K562 (cell line): ENCODE data around the gene MYH15. TPM values are rescaled to one million over a fixed set of nuclear protein-coding genes. Genes with fewer than 3 reads are reported as not detected.

Experiments used
- ATAC-seq: fragments of 200-7000 bp; cut with Tn5 transposase; 3 replicates; pipeline ENCODE4 v1.9.1; 2020; ENCODE audit warnings: moderate library complexity
- BruUV-seq: library from RNA; stranded (reverse); fragments of 400-500 nt; replicated peaks from 2 replicates; lab custom pipeline; 2021; lab: Mats Ljungman, UMichigan
- CTCF ChIA-PET: fragments of 300-600 bp; formaldehyde crosslinking; extraction: SDS; loops from one replicate; lab custom pipeline; 2021; ENCODE audit warnings: low intra/inter-chr PET ratio; lab: Yijun Ruan, JAX
- POLR2A ChIA-PET: fragments of 300-600, 350-650 bp; sonication (Branson Sonifier 250); formaldehyde crosslinking; extraction: SDS; loops from one replicate; lab custom pipeline; 2021; ENCODE audit warnings: antibody characterized with exemption, inconsistent platforms; lab: Yijun Ruan, JAX
- DNase-seq, 4 experiments: peaks; one replicate each; pipeline versions ENCODE4 v3.0.0 to v3.0.0-alpha.2; 2011 to 2018; ENCODE audit warnings: low spot score in 3 of 4, mixed read lengths in 3 of 4; ENCODE audit errors: extremely low read depth in 1 of 4
- FAIRE-seq: peaks from 2 replicates; lab custom pipeline; 2011; peaks lifted over from hg19 to GRCh38; lab: Jason Lieb, UNC
- H2AFZ ChIP-seq: 2 replicates; pipeline ENCODE4 v1.6.0; 2011; ENCODE audit warnings: low read depth, low read length, control low read depth, inconsistent platforms
- H3K27ac ChIP-seq: fragments of 200-600 bp; 3 replicates; pipeline ENCODE4 v1.8.0; 2011; ENCODE audit warnings: low read depth, mild to moderate bottlenecking, control low read depth, inconsistent platforms, low read length, moderate library complexity, mixed read lengths; ENCODE audit errors: extremely low read depth
- H3K27me3 ChIP-seq, 2 experiments: fragments of 300-600 bp in 1 of 2; 2 replicates in 1 of 2; 3 replicates in 1 of 2; pipeline versions ENCODE4 v1.6.0 to v1.8.0; 2011; ENCODE audit warnings: inconsistent platforms in 2 of 2, low read length in 2 of 2, mild to moderate bottlenecking in 1 of 2, mixed read lengths in 1 of 2, moderate library complexity in 1 of 2; ENCODE audit not compliant: control insufficient read depth in 2 of 2, insufficient read depth in 2 of 2
- H3K36me3 ChIP-seq: fragments of 300-600 bp; 3 replicates; pipeline ENCODE4 v1.8.0; 2011; ENCODE audit warnings: mild to moderate bottlenecking, low read length, inconsistent platforms; ENCODE audit not compliant: control insufficient read depth, insufficient read depth
- H3K4me1 ChIP-seq, 2 experiments: fragments of 200-600 bp in 1 of 2; replicated peaks in 1 of 2; 2 replicates in 1 of 2; 3 replicates in 1 of 2; pipeline versions ENCODE4 v1.5.1 to v1.8.0; 2011; ENCODE audit warnings: inconsistent platforms in 2 of 2, low read length in 2 of 2, mild to moderate bottlenecking in 1 of 2, mixed read lengths in 1 of 2, moderate library complexity in 1 of 2; ENCODE audit not compliant: control insufficient read depth in 2 of 2, insufficient read depth in 2 of 2
- H3K4me2 ChIP-seq: 2 replicates; pipeline ENCODE4 v1.6.1; 2011; ENCODE audit warnings: low read length, control low read depth, inconsistent platforms, mixed read lengths; ENCODE audit not compliant: insufficient read depth
- H3K4me3 ChIP-seq: fragments of 200-600 bp; sonication (generic), shearing (Covaris generic); 2 replicates; pipeline ENCODE4 v1.5.1; 2016; ENCODE audit warnings: control low read depth, inconsistent platforms
- H3K79me2 ChIP-seq: fragments of 200-600 bp; 3 replicates; pipeline ENCODE4 v1.8.0; 2011; ENCODE audit warnings: low read length, inconsistent platforms; ENCODE audit not compliant: control insufficient read depth, insufficient read depth
- H3K9ac ChIP-seq, 2 experiments: 2 replicates each; pipeline versions ENCODE4 v1.6.0 to v1.6.1; 2011; ENCODE audit warnings: low read depth in 2 of 2, low read length in 2 of 2, control low read depth in 1 of 2, inconsistent platforms in 1 of 2, mild to moderate bottlenecking in 1 of 2, mixed read lengths in 1 of 2; ENCODE audit not compliant: insufficient read depth in 1 of 2
- H3K9me1 ChIP-seq: one replicate; pipeline ENCODE4 v1.6.0; 2011; ENCODE audit warnings: inconsistent platforms, mild to moderate bottlenecking, low read length, moderate library complexity; ENCODE audit not compliant: control insufficient read depth, insufficient read depth
- H3K9me3 ChIP-seq: replicated peaks from 2 replicates; pipeline ENCODE4 v1.5.1; 2011; ENCODE audit warnings: low read depth, low read length, inconsistent platforms; ENCODE audit not compliant: control insufficient read depth, insufficient read depth
- H4K20me1 ChIP-seq: replicated peaks from 2 replicates; pipeline ENCODE4 v1.6.1; 2011; ENCODE audit warnings: low read length, inconsistent platforms, mixed read lengths; ENCODE audit not compliant: control insufficient read depth, insufficient read depth
- BRF1 ChIP-seq: IDR thresholded peaks from 3 replicates; pipeline ENCODE4 v1.6.1; 2011; ENCODE audit warnings: borderline replicate concordance, mild to moderate bottlenecking; ENCODE audit not compliant: insufficient read length; ENCODE audit errors: extremely low read depth
- CREB1 ChIP-seq, 2 experiments: sonication (generic) in 1 of 2; formaldehyde crosslinking in 1 of 2; IDR thresholded peaks; 2 replicates each; pipeline versions ENCODE4 v1.6.1 to v1.8.0; 2012 to 2022; ENCODE audit warnings: inconsistent platforms in 1 of 2, mild to moderate bottlenecking in 1 of 2, missing genetic modification reagents in 1 of 2, moderate library complexity in 1 of 2
- CTCF ChIP-seq, 3 experiments: IDR thresholded peaks in 2 of 3; conservative IDR thresholded peaks in 1 of 3; 2 replicates each; pipeline ENCODE4 v1.5.1; 2011 to 2012; ENCODE audit warnings: low read length in 3 of 3, mild to moderate bottlenecking in 3 of 3, control low read depth in 2 of 3, improper control_type of control experiment in 1 of 3, inconsistent platforms in 1 of 3, low read depth in 1 of 3, mixed read lengths in 1 of 3, moderate library complexity in 1 of 3; ENCODE audit not compliant: insufficient read depth in 2 of 3
- ILK ChIP-seq: fragments of 450-650 bp; IDR thresholded peaks from 2 replicates; pipeline ENCODE4 v1.6.1; 2016; ENCODE audit warnings: missing genetic modification characterization, low read depth, mild to moderate bottlenecking, missing compliant biosample characterization, moderate library complexity, borderline replicate concordance
- LCOR ChIP-seq: sonication (generic); formaldehyde crosslinking; IDR thresholded peaks from 2 replicates; pipeline ENCODE4 v1.8.0; 2022; ENCODE audit warnings: mild to moderate bottlenecking, missing genetic modification reagents
- MEIS2 ChIP-seq: fragments of 450-650 bp; IDR thresholded peaks from 2 replicates; pipeline ENCODE4 v1.6.1; 2014; ENCODE audit warnings: mild to moderate bottlenecking; ENCODE audit not compliant: partially characterized antibody
- SMARCA4 ChIP-seq: fragments of 450-650 bp; IDR thresholded peaks from 2 replicates; pipeline ENCODE4 v1.6.1; 2016
- STAT5B ChIP-seq: fragments of 250-450 bp; sonication (Bioruptor Pico); IDR thresholded peaks from 2 replicates; pipeline ENCODE4 v1.8.0; 2021; ENCODE audit warnings: mild to moderate bottlenecking, inconsistent platforms
- TSHZ1 ChIP-seq: fragments of 250-450 bp; sonication (Bioruptor Pico); IDR thresholded peaks from 2 replicates; pipeline ENCODE4 v1.4.0; 2020; ENCODE audit warnings: mild to moderate bottlenecking, moderate library complexity
- ZNF707 ChIP-seq: fragments of 250-450 bp; sonication (Bioruptor Pico); conservative IDR thresholded peaks from 2 replicates; pipeline ENCODE4 v1.8.0; 2022; ENCODE audit warnings: inconsistent platforms, mild to moderate bottlenecking, moderate library complexity
- WGBS: fragments of 100-300 bp; shearing (Covaris generic); methylation state at CpG from one replicate; pipeline ENCODE4 v1.1.6; 2016; ENCODE audit warnings: low coverage, mixed read lengths; ENCODE audit not compliant: insufficient coverage; ENCODE audit errors: missing lambda C conversion rate; 5-methylcytosine and 5-hydroxymethylcytosine counted together
- in situ Hi-C: fragments of 300-500 bp; cut with MboI; formaldehyde crosslinking; loops from 4 replicates; pipeline ENCODE4 v1.15.0; 2018; ENCODE audit warnings: inconsistent platforms, mixed read lengths
- intact Hi-C: fragments of 100-400 bp; cut with micrococcal nuclease; formaldehyde crosslinking; loops from 2 replicates; pipeline ENCODE4 v1.14.2; 2022
- polyA plus RNA-seq, 8 experiments: library from polyadenylated mRNA; depleted of rRNA in 4 of 8; stranded (reverse) in 5 of 8; unstranded in 3 of 8; fragments of >200 nt; fragmentation: Nextera tagmentation in 2 of 8; fragmentation: Illumina TruSeq in 1 of 8; extraction: Ambion mirVana in 2 of 8; extraction: Trizol in 1 of 8; gene quantifications; 2 replicates each; pipeline versions ENCODE4 v1.2.1 to v1.2.3, GENCODE V29; 2011 to 2014; ENCODE audit warnings: inconsistent platforms in 1 of 8, missing spikeins in 1 of 8
- total RNA-seq, 7 experiments: library from RNA; depleted of rRNA in 6 of 7; stranded (reverse); fragments of >200 nt in 6 of 7; fragmentation: Illumina TruSeq in 2 of 7; extraction: Trizol in 2 of 7; gene quantifications; 2 replicates each; pipeline versions ENCODE4 v1.2.1 to v1.2.3, GENCODE V29; 2011 to 2021; ENCODE audit warnings: low replicate concordance in 1 of 7
- TF ChIP-seq, protein P1 (sequence below): IDR thresholded peaks from 2 replicates; pipeline ENCODE4 v1.6.1; 2014; ENCODE audit warnings: antibody characterized with exemption
- TF ChIP-seq, protein P2 (sequence below): sonication (generic); formaldehyde crosslinking; IDR thresholded peaks from 2 replicates; pipeline ENCODE4 v1.8.0; 2022; ENCODE audit warnings: missing genetic modification reagents, mild to moderate bottlenecking, moderate library complexity, borderline replicate concordance

Gene MYH15
- total and polyA plus RNA-seq, 9 of the 15 experiments (the other 6 are each of a cell fraction or from before 2014, with no cell fraction given) = 0.03 to 0.29 (median 0.12) TPM

- Histone ChIP-seq H3K9me3 (no peaks in the 10 kb centered on the region), H3K4me1 (no peaks in the 10 kb centered on the region), H3K36me3 (no peaks in the 10 kb centered on the region), H3K9ac (no peak overlapping the region), H3K27me3 (no peaks in the 10 kb centered on the region; a peak in 1 of 5 replicates), H3K4me3 (no peak overlapping the region), H3K79me2 (no peaks in the 10 kb centered on the region), H3K4me2 (no peak overlapping the region), H3K9me1 (no peaks in the 10 kb centered on the region), H4K20me1 (no peaks in the 10 kb centered on the region), H2AFZ (no peak overlapping the region), H3K27ac (no peak overlapping the region)
- POLR2A ChIA-PET = no interaction called here
- no TSS peak for BruUV-seq
- FAIRE-seq = no peak
- intact Hi-C loops (no loop called here), in situ Hi-C loops (no loop called here)
- DNase-seq = no peak
- WGBS = 6% methylated on average over 6 of the region's 6 CpGs
- no peak for ATAC-seq
- CTCF ChIA-PET = no interaction called here
- no peak for TF ChIP-seq ZNF707 (CRISPR knock-in tag)
- TF ChIP-seq CTCF (IDR thresholded peaks at IDR 0.05 in 2 of 3, conservative IDR thresholded peaks at IDR 0.05 in 1 of 3; ENCODE audit: insufficient read depth in 2 of 3, low read depth in 1 of 3, low read length in 3 of 3) = no peak
- TF ChIP-seq, protein P1, sequence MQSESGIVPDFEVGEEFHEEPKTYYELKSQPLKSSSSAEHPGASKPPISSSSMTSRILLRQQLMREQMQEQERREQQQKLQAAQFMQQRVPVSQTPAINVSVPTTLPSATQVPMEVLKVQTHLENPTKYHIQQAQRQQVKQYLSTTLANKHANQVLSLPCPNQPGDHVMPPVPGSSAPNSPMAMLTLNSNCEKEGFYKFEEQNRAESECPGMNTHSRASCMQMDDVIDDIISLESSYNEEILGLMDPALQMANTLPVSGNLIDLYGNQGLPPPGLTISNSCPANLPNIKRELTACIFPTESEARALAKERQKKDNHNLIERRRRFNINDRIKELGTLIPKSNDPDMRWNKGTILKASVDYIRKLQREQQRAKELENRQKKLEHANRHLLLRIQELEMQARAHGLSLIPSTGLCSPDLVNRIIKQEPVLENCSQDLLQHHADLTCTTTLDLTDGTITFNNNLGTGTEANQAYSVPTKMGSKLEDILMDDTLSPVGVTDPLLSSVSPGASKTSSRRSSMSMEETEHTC = no peak
- no peak for TF ChIP-seq STAT5B (CRISPR knock-in tag)
- no peak for TF ChIP-seq MEIS2
- no peak for TF ChIP-seq LCOR (CRISPR knock-in tag)
- TF ChIP-seq, protein P2, sequence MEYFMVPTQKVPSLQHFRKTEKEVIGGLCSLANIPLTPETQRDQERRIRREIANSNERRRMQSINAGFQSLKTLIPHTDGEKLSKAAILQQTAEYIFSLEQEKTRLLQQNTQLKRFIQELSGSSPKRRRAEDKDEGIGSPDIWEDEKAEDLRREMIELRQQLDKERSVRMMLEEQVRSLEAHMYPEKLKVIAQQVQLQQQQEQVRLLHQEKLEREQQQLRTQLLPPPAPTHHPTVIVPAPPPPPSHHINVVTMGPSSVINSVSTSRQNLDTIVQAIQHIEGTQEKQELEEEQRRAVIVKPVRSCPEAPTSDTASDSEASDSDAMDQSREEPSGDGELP (CRISPR knock-in tag) = no peak
- TF ChIP-seq ILK (tag) = no peak
- no peak for TF ChIP-seq TSHZ1
- no peak for TF ChIP-seq SMARCA4
- TF ChIP-seq BRF1 = no peak
- no peak for TF ChIP-seq CREB1 (IDR thresholded peaks at IDR 0.05)
- TF ChIP-seq CREB1 (CRISPR knock-in tag; IDR thresholded peaks at IDR 0.05) = no peak
Measured at GRCh38 chr3:108412121-108412750, 98.2 kb downstream of the MYH15 start.
